Left cardiac atrium (tissue), 4 donors: ENCODE measurements around the gene NHLH1. TPM values are rescaled to one million over a fixed set of nuclear protein-coding genes. Genes with fewer than 3 reads are reported as not detected.
"Not testable (repeated sequence)": the region's sequence is repeated elsewhere in the genome, so short reads cannot be mapped to it uniquely, and the experiment has no call there.

Source experiments
- ATAC-seq, 2 donors: fragments of 200-7000 bp; cut with Tn5 transposase; one replicate each; pipeline ENCODE4 v1.9.1; 2020; ENCODE audit warnings: mild to moderate bottlenecking in 2 of 2, moderate library complexity in 2 of 2
- DNase-seq: peaks from one replicate; pipeline ENCODE4 v3.0.0-alpha.2; 2020
- intact Hi-C, 2 donors: fragments of 100-400 bp; cut with DNase I; formaldehyde crosslinking; loops; one replicate each; pipeline versions ENCODE4 v1.14.1 to v1.15.1; 2022 to 2023
- total RNA-seq, 2 donors: library from RNA; stranded (reverse); fragmentation: NEBNext Ultra II Directional; extraction: Animal tissue kit (Norgen Biotek cat#: 25700); gene quantifications; one replicate each; pipeline ENCODE4 v1.2.1, GENCODE V29; 2021
- donor health status: DM: no; HTN: yes; CAD: no.
- donor health status: DM: no; HTN: yes; CAD: no; lungs with severe emphysema.
- donor health status: DM: yes; HTN: yes; CAD: no.
- donor health status: Dilated cardiomyopathy.

The NHLH1 gene
- total RNA-seq, 2 donors from 2014 or later: 0.10 TPM; not detected in 1

DNA sequence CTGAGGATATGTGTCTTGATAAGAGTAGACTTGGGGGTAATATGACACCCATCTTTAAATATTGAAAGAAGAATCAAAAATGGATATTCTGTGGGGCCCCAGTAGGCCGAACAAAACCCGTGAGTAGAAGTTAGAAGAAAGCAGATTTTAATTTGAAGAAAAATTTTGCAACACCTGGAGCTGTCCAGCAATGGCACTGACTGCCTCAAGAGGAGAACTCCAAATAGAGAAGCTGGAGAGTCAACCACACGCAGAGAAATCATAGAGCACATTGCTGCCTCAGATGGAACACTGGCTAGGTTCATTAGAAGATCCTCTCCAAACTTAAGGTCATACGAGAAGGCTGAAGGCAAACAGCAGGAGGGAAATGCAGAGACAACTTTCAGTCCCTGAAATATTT is 6.8 kb downstream of the NHLH1 start:
- DNase-seq: no peak
- no peak for ATAC-seq

DNA sequence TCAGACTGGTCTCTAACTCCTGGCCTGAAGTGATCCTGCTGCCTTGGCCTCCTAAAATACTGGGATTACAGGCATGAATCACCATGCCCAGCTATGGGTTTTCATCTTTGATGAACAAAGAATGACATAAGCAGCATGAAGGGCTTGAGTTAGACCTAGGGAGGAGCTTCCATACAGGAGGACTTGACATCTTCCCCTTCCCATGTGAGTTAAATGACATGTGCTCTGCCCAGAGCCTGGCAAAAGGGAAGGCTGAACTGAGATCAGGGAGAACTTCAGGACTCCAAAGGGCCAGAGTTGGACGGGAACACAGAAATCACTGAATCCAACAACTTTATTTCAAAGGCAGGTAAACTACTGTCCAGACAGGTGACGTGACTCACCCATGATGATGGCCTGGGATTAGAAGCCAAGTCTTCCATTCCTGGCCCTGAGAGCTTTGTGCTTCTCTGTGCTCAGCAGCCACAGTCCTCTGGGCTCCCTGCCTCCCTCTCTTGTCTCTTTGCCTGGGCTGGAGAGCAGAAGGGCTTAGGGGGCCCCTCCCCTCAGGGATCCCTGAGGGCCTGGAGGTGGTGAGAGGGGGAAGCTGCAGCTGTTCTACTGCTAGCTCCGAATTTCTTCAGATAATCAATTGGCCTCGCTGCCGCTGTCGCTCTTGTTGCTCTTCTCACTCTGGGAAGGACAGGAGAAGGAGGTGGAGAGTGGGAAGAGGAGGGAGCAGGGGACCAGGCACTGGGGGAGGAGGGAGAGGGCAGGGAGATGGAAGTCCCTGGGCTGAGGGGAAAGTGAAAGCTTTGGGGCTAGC is 7.6 kb downstream of the NHLH1 start:
- DNase-seq: no peak
- ATAC-seq: peak in 1 of 2 donors; percentile 3
- intact Hi-C loops: loop anchor here (5.0 to 10.0 kb wide), 2 partner anchors 182 to 290 kb away; partner anchors contain the start of genes CASQ1 (in 1 of the 2) and KCNJ9 (in 1 of the 2)

More for the DNA sequence above, 6.8 kb downstream of the NHLH1 start:
- intact Hi-C loops: loop anchor here in 1 of 2 donors (10.0 kb wide), 1 partner anchor 289 kb away; the partner anchor contains the start of gene KCNJ9

DNA sequence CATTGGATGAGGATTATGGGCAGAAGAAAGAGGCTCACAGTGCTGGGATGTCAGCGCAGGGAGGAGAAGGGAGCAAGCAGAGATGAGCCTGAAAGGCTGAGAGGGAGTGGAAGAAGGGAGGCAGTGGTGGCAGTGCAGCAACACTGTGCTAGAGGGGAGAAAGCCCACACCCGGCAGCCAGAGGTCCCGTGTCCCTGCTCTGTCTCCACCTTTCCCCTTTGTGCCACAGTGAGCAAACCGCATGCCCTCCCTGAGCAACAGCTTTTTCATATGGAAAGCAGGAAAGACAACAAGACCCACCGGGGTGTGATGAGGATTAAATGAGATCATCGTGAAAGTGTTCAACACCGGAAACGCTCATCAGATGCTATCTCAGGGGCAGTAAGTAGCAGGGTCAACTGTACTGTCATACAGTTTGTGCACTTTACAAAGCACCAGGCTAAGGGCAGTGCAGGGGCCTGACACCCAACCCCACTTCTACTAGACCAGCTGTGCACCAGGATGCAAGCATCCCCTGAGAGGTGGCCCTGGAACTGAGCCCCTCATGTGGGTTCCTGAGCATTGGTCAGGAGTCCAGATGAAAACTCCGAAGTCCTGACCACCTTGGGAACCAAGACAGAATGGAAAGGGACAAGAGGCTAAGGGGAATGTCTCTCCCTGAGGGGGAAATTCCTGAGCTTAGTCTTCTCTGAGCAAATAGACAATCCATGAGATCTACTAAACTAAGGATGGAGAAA is 9.1 kb downstream of the NHLH1 start:
- DNase-seq (no peak), ATAC-seq (peak; percentile 3 to 48)
- intact Hi-C loops: loop anchor here (5.0 to 10.0 kb wide), 2 partner anchors 184 to 291 kb away; partner anchors contain the start of genes CASQ1 (in 1 of the 2) and KCNJ9 (in 1 of the 2)

DNA sequence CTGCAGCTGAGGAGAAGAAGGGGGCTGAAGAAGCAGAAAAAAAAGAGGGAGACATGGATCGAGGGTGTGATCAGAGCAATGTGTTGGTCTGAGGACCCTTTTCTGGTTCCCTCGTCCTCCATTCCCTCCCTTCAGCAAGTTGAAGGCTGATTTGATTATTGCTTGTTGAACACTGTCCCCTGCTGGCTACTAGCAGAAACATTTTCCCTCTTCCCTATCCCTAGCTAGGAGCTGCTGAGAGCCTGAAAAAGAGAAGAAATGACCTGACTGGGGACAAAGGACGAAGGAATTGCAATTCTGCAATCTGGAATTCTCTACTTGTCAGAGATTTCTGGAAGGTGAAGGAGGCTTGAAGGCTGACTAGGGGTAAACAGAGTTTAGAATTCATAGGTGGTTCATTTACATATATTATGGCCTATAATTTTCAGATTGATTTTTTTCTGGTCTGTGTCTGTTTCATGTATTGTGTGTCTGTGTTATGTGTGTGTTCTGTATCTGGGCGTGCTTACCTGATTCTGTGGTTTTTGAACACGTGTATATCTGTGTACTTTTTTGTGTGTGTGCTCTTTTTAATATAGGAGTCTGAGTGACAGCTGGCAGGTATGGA is 9.8 kb downstream of the NHLH1 start:
- DNase-seq: no peak
- intact Hi-C loops: loop anchor here (5.0 to 10.0 kb wide), 2 partner anchors 184 to 292 kb away; partner anchors contain the start of genes CASQ1 (in 1 of the 2) and KCNJ9 (in 1 of the 2)

DNA sequence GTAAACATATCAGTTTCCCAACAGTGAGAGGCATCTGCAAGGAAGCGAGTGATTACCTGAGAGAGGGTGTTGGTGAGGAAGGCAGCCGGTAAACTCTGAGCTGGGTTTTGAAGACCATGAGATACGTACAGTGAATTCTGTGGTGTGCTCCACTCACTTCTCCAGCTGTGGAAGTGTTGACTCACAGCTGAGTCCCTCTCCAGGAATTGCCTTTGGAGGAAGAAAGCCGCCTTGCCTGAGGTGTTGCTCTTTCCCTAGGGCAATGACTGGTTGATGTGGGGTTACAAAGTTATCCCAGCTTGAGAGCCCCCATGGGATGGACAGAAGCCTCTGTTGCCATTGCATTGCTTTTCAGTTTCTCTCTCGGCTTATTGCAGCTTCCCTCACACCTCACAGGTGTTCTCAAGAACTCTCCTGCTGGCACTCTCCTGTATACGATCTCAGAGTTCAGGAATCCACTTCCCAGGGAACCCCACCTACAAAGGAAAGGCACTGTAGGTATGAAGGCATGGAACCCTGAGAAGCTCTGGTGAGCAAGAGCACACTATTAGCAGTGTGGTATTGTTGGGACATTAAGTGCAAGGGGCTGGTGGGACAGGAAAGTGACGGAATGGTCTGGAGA is 10.8 kb downstream of the NHLH1 start:
- intact Hi-C loops: loop anchor here (5.0 to 10.0 kb wide), 2 partner anchors 185 to 293 kb away; partner anchors contain the start of genes CASQ1 (in 1 of the 2) and KCNJ9 (in 1 of the 2)
- DNase-seq: no peak
- no peak for ATAC-seq

More for the DNA sequence above, 9.8 kb downstream of the NHLH1 start:
- ATAC-seq: peak; percentile 86 to 90

DNA sequence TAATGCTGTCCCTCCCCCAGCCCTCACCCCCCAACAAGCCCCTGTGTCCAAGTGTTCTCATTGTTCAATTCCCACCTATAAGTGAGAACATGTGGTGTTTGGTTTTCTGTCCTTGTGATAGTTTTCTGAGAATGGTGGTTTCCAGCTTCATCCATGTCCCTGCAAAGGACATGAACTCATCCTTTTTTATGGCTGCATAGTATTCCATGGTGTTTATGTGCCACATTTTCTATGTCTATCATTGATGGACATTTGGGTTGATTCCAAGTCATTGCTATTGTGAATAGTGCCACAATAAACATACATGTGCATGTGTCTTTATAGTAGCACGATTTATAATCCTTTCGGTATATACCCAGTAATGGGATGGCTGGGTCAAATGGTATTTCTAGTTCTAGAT is 17.9 kb downstream of the NHLH1 start:
- DNase-seq, ATAC-seq, intact Hi-C loops: not testable (repeated sequence)

DNA sequence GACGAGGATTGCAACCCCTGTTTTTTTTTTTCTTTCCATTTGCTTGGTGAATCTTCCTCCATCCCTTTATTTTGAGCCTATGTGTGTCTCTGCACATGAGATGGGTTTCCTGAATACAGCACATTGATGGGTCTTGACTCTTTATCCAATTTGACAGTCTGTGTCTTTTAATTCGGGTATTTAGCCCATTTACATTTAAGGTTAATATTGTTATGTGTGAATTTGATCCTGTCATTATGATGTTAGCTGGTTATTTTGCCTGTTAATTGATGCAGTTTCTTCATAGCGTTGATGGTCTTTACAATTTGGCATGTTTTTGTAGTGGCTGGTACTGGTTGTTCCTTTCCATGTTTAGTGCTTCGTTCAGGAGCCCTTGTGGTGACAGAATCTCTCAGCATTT is 21.5 kb downstream of the NHLH1 start:
- ATAC-seq, intact Hi-C loops, DNase-seq: not testable (repeated sequence)

DNA sequence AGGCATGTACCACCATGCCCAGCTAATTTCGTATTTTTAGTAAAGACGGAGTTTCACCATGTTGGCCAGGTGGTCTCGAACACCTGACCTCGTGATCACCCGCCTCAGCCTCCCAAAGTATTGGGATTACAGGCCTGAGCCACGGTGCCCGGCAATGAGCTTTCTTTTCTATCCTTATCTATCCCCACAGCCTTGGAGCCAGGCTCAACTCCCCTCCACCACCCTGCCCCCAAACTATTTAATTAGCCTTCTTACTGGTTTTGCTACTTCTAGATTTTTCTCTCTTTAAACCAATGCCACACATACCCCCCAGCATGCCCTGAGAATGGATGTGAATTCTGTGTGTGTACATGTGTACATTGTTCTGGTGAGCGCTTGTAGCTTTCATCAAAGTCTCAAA is 27.8 kb downstream of the NHLH1 start:
- no peak for ATAC-seq

DNA sequence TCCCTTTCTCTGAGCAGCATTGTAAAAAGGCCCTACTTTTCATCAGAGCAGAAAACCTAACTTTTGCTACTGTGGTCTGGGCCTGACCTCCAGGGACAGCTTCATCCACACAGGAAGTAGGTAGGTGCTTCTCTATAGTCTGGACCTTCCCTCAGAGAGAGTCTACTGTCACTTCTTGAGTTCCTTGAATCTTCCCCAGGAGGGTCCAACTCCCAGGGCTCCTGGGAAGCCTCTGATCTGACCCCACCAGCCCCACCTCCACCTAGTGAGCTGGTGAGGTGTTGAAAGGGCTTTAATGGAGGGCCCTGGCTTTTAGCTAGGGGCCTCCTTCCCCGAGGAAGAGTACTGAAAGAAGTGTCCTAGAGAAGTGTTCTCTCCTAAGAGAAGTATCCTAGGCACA is 30.8 kb downstream of the NHLH1 start:
- DNase-seq: no peak
- no peak for ATAC-seq
- intact Hi-C loops: no loop called here

More for the DNA sequence above, 27.8 kb downstream of the NHLH1 start:
- DNase-seq: no peak
- intact Hi-C loops: no loop called here

DNA sequence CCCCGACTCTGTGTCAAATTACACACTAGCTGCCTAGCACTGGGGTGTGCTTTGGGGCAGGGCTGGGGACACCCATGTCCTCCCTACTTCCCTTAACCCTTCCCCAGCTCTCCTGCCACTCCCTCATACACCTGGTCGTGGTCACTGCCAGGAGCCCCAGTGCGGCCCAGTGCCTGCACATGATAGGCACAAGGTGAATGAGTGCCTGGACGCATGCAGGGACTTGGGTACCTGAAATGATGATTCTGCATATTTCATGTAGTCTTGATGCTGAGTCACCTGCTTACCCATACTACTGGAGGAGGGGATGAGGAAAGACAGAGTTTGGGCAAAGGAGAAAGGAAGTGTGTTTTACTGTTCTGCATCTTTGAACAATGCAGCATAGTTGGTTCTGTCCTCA is 32.0 kb downstream of the NHLH1 start:
- DNase-seq (no peak), ATAC-seq (no peak)
- intact Hi-C loops: no loop called here

DNA sequence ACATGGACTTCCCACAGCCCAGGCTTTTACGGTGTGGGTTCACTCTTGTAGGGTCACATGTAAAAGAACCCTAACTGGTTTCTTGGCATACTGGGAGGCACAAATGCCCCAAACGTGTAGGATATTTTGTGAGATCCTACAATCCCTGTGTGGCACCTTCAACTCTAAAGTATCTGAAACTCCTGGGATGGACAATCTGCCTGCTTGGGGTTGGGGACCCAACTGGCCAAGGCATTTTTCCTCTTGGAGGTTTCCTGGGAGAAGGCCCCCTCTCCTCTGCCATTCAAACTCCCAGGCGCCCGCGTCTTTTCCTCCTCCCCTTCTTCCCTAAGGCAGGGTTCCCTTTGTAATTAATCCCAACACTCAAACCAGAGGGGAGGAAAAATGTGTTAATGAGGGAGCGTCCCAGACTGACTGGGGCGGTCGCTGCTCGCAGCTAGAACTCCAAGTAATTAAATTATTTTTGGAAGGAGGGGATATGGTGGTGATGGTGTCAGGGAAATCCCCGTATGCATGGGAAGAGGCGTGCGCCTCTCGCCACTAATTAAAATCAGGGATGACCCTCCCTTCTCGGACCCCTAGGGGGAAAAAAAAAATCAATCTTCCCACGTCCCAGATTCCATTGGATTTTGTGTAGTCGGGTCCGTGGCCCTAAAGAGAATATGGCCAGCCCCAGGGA is 32.8 kb downstream of the NHLH1 start:
- DNase-seq: no peak
- intact Hi-C loops: loop anchor here in 1 of 2 donors (10.0 kb wide), 1 partner anchor 55 kb away; the partner anchor contains the start of genes COPA and NCSTN
- ATAC-seq: peak in 1 of 2 donors; percentile 18

DNA sequence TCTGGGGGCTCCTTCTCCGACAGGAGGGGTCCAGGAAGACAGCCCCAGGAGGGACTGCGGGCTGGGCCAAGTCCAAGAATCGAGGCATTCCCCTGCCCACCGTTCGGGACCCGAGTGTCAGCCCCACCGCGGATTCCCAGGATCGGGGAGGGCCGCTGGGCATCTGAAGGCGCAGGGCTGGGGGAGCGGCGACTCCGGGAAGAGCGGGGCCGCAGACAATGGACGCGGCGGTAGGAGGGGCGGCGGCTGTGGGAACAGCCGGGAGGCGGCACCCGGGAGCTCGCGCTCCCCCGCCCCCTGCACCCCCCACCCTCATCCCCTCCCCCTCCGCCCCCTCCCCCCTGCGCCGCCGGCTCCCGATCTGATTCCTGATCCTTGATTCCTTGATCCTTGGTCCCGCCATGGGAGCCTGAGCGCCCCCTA is 33.4 kb downstream of the NHLH1 start, which contains the start of gene VANGL2:
TSS of gene VANGL2 (plus strand) at position 342 of the 423 bp plus-strand sequence. CDS start 15,274 bp downstream, outside the sequence.
- ATAC-seq (peak; percentile 84 to 86), DNase-seq (peak; percentile 84)
- intact Hi-C loops: loop anchor here in 1 of 2 donors (10.0 kb wide), 1 partner anchor 55 kb away; the partner anchor contains the start of genes COPA and NCSTN

DNA sequence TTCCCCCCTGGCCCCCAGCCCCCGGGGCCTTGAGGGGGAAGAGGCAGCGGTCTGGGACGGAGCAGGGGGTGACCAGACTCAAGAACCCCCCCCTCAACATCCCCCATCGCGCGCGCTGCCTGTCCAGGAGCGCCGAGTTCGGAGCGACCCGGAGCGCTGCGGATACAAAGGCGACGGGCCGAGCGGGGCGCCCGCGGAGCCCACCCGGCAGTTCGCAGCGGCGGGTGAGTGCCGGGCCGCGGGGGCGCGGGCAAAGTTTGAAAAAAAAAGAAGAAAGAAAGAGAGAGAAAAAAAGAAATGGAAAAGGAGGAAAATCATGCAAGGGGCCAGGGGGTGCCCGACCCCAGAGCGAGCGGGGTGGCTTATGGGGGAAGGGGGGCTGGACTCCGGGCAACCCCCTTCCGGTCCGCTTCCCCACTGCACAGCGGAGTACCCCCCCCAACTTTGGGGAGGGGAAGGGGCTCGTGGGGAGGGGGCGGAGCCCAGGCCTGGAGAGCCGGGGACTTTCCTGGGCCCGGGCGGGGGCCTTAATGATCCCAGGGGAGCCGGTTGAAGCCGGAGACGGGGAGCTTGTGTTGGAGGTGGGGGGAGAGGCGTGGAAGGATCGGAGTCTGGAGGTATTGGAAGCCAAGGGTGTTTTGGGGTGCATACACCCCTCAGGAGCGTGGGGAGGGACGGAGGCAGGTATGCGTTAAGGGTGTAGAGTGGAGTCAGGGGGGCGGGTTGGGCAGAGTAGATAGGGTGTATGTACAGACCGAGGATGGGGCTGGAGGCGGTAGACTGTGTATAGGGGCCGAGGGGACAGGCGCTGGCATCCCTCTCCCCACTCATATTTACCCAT is 34.0 kb downstream of the NHLH1 start:
- intact Hi-C loops: loop anchor here in 1 of 2 donors (10.0 kb wide), 1 partner anchor 56 kb away; the partner anchor contains the start of genes COPA and NCSTN
- ATAC-seq (peak; percentile 47 to 53), DNase-seq (no peak)

DNA sequence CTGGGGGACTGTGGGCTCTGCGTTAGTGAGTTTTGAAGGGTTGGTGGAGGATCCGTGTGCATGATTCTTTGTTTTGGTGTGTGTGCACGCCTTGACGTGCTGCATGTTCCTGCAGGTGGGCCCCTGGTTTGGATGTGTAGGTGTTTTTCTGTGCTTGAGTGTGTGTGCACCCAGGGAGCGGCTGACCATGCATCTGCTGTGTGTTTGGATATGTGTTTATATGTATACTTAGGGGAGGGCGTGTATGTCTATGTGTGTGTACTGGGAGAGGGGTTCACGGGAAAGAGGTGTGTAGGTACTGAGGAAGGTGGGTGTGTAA is 34.6 kb downstream of the NHLH1 start:
- intact Hi-C loops: loop anchor here in 1 of 2 donors (10.0 kb wide), 1 partner anchor 57 kb away; the partner anchor contains the start of genes COPA and NCSTN
- no peak for ATAC-seq
- no peak for DNase-seq

DNA sequence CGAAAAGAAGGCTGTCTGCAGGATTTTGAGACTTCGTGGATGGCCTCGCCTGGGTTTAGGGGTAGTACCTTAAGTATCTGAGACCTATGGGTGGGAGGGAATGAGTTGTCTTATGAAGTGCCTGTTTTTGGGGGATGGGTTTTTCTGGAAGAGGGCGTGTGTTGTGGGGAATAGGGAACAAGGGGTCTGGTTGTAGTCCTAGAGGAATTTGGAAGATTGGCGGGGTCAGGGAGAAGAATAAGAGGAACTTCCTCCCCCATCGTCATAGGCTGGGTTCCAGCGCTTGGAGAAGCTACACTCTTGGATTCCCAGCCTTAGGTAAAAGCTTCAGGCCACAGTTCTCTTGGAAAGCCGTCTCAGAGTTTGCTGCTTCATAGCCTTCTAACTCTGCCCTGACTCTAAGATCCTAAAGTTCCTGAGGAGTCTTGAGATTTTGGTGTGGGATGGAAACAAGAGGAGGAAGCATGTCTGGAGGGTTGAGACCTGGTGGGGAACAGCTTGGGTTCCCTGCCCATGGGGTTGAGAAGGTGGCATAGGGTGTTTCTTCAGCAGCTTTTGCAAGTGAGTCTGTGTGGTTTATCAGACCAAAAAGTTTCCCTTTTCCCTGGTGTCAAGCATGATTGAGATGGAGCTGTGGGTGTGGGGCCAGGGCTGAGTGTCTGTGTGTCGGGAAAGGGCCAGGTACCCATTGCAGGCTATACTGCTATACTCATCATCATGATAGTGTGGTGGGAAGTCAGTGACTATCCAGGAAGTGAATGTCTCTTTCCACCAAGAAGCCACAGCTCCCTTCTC is 35.3 kb downstream of the NHLH1 start:
- no peak for ATAC-seq
- no peak for DNase-seq
- intact Hi-C loops: loop anchor here in 1 of 2 donors (10.0 kb wide), 1 partner anchor 57 kb away; the partner anchor contains the start of genes COPA and NCSTN

DNA sequence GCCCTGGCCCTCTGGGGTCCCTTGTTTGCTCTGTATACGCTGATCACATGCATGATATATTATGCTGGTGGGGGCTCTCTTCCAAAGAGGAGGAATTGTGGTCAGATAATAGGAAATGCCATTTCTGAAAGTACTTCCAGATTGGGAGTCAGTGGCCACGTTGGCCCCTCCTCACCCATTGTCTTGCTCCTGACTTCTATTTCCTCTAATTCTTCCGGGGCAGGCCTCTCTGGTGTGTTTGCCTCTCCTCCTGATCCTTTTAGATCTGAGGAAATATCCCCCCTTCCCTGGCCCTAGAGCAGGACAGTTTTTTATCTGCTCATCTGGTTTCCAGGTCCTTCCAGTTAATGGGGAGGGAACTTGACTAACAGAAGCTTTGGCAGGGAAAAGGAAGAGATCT is 36.4 kb downstream of the NHLH1 start:
- ATAC-seq (no peak), DNase-seq (no peak)
- intact Hi-C loops: loop anchor here in 1 of 2 donors (10.0 kb wide), 1 partner anchor 58 kb away; the partner anchor contains the start of genes COPA and NCSTN
